SK-N-SH treated with all-trans-retinoic acid at 6 μM for 48 hours (cell line): ENCODE data around the gene CASS4.

Experiments used
- ATAC-seq: fragments of 200-7000 bp; cut with Tn5 transposase; 3 replicates; pipeline ENCODE4 v1.9.1; 2020; ENCODE audit warnings: mild to moderate bottlenecking, moderate library complexity
- BACH2 ChIP-seq: fragments of 250-450 bp; sonication (Bioruptor Pico); IDR thresholded peaks from 2 replicates; pipeline ENCODE4 v1.9.0; 2021; ENCODE audit warnings: mild to moderate bottlenecking, borderline replicate concordance
- CSDC2 ChIP-seq: fragments of 250-450 bp; sonication (Bioruptor Pico); IDR thresholded peaks from 2 replicates; pipeline ENCODE4 v1.5.0; 2020; ENCODE audit warnings: mild to moderate bottlenecking, moderate library complexity
- CSRNP3 ChIP-seq: fragments of 250-450 bp; sonication (Bioruptor Pico); IDR thresholded peaks from 2 replicates; pipeline ENCODE4 v1.5.1; 2021; ENCODE audit warnings: mild to moderate bottlenecking, moderate library complexity
- ESRRG ChIP-seq: fragments of 250-450 bp; sonication (Bioruptor Pico); IDR thresholded peaks from 2 replicates; pipeline ENCODE4 v1.6.1; 2021; ENCODE audit warnings: mild to moderate bottlenecking
- GLIS3 ChIP-seq: fragments of 250-450 bp; sonication (Bioruptor Pico); IDR thresholded peaks from 2 replicates; pipeline ENCODE4 v1.5.0; 2020; ENCODE audit warnings: mild to moderate bottlenecking, moderate library complexity
- ISL1 ChIP-seq: fragments of 250-450 bp; sonication (Bioruptor Pico); IDR thresholded peaks from 2 replicates; pipeline ENCODE4 v2.1.2; 2022; ENCODE audit warnings: mild to moderate bottlenecking, moderate library complexity
- OSR1 ChIP-seq: fragments of 250-450 bp; sonication (Bioruptor Pico); IDR thresholded peaks from 2 replicates; pipeline ENCODE4 v1.8.0; 2022; ENCODE audit warnings: moderate library complexity, mild to moderate bottlenecking, inconsistent platforms
- PATZ1 ChIP-seq: fragments of 250-450 bp; sonication (Bioruptor Pico); IDR thresholded peaks from 2 replicates; pipeline ENCODE4 v1.8.0; 2020; ENCODE audit warnings: mild to moderate bottlenecking, moderate library complexity, borderline replicate concordance
- POU6F1 ChIP-seq: fragments of 250-450 bp; sonication (Bioruptor Pico); IDR thresholded peaks from 2 replicates; pipeline ENCODE4 v1.8.0; 2021; ENCODE audit warnings: low read depth, mild to moderate bottlenecking, moderate library complexity, borderline replicate concordance
- PPARA ChIP-seq: fragments of 250-450 bp; sonication (Bioruptor Pico); IDR thresholded peaks from 2 replicates; pipeline ENCODE4 v1.5.0; 2020; ENCODE audit warnings: mild to moderate bottlenecking, borderline replicate concordance
- SNAI2 ChIP-seq: fragments of 250-450 bp; sonication (Bioruptor Pico); IDR thresholded peaks from 2 replicates; pipeline ENCODE4 v1.5.0; 2020; ENCODE audit warnings: mild to moderate bottlenecking, moderate library complexity
- TSHZ2 ChIP-seq: fragments of 250-450 bp; sonication (Bioruptor Pico); IDR thresholded peaks from 2 replicates; pipeline ENCODE4 v1.5.0; 2020; ENCODE audit warnings: mild to moderate bottlenecking, moderate library complexity
- ZFP3 ChIP-seq: fragments of 250-450 bp; sonication (Bioruptor Pico); IDR thresholded peaks from 2 replicates; pipeline ENCODE4 v1.5.0; 2020; ENCODE audit warnings: mild to moderate bottlenecking, moderate library complexity
- ZNF565 ChIP-seq: fragments of 450-650 bp; formaldehyde crosslinking; conservative IDR thresholded peaks from 2 replicates; pipeline ENCODE4 v1.5.0; 2020; ENCODE audit warnings: low read depth, mild to moderate bottlenecking, moderate library complexity
- ZNF70 ChIP-seq: fragments of 450-650 bp; formaldehyde crosslinking; IDR thresholded peaks from 2 replicates; pipeline ENCODE4 v1.5.0; 2020; ENCODE audit warnings: mild to moderate bottlenecking, moderate library complexity
- ZNF8 ChIP-seq: fragments of 450-650 bp; formaldehyde crosslinking; IDR thresholded peaks from 2 replicates; pipeline ENCODE4 v1.5.0; 2020; ENCODE audit warnings: mild to moderate bottlenecking, moderate library complexity

CASS4 gene

GRCh38 chr20:56411759-56412472, at the start of gene CASS4:
Gene CASS4, plus strand, starts transcription at chr20:56412260. Its CDS starts 199 bp downstream, at chr20:56412459.
- ATAC-seq: no peak

GRCh38 chr20:56362833-56363413, 49.1 kb upstream of the CASS4 start:
- no peak for TF ChIP-seq POU6F1 (CRISPR knock-in tag)
- no peak for TF ChIP-seq OSR1 (CRISPR knock-in tag)
- no peak for ATAC-seq

More at GRCh38 chr20:56411759-56412472, at the start of gene CASS4:
- TF ChIP-seq BACH2 (CRISPR knock-in tag): no peak
- TF ChIP-seq ZNF8 (CRISPR knock-in tag): no peak
- no peak for TF ChIP-seq TSHZ2
- TF ChIP-seq SNAI2 (CRISPR knock-in tag): no peak
- no peak for TF ChIP-seq ESRRG
- no peak for TF ChIP-seq CSRNP3 (CRISPR knock-in tag)
- TF ChIP-seq ISL1 (CRISPR knock-in tag): no peak
- TF ChIP-seq CSDC2: no peak
- no peak for TF ChIP-seq ZNF70 (CRISPR knock-in tag)

GRCh38 chr20:56363491-56363890, 48.6 kb upstream of the CASS4 start:
- TF ChIP-seq ZNF565 (CRISPR knock-in tag) (no peak), TSHZ2 (no peak), GLIS3 (no peak), CSDC2 (no peak), PATZ1 (no peak), ZNF70 (CRISPR knock-in tag) (no peak), BACH2 (CRISPR knock-in tag) (no peak), SNAI2 (CRISPR knock-in tag) (no peak), CSRNP3 (CRISPR knock-in tag) (no peak), ZFP3 (CRISPR knock-in tag) (no peak), ZNF8 (CRISPR knock-in tag) (no peak), PPARA (CRISPR knock-in tag) (no peak)
- TF ChIP-seq, all 23 proteins: peak for 0

More at GRCh38 chr20:56363491-56363890, 48.6 kb upstream of the CASS4 start:
- no peak for ATAC-seq
